ENCODE measurements around the gene ATP11A. TPM values are rescaled to one million over a fixed set of nuclear protein-coding genes. Genes with fewer than 3 reads are reported as not detected.

The ATP11A gene
- total RNA-seq, 1 experiment from 2014 or later, result 9.4 TPM

DNA sequence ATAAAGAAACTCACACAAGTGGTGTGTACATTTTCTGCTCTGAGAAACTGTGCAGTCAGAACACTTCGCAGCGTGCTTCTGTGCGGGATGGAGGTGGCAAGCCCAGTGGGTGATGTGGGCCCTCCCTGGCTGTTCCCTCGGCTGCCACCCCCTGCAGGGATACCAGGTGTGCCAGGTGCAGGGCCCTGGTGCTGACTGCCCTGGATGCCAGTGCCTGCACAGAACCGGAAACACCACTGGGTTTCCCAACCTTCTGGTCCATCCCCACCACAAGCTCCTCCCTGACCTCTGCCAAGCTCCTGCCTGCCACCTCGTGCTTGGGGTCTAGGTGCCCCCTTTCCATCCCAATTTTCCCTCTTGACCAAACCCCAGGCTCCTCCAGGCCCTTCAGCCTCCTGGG lies 197.3 kb downstream of the ATP11A start:
- ChIA-PET POLR2A (ENCODE audit: low non-redundant PET) (no interaction called here), CTCF (no interaction called here)
- no TSS peak for BruUV-seq (replicated peaks)

DNA sequence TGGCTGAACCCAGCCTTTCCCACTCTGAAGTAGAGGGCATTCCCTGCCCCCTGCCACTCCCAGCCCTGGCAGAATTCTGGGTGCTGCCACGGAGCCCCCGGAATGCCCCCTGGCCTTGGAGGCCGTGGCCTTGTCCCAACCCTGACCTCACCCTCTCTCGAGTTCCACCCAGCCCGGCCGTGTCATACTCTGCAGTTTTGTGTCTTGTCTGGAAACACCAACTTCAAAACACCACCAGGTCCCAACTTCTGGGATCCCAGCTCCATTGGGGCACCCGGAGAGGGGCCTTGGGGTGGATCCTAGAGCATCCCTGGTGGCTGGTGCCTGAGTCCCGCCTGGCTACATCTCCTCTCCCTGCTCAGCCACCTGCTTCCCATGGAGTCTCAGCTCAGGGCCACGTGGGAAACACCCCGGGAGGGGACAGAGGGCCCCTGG lies 197.7 kb downstream of the ATP11A start:
- TF ChIP-seq EZH2 (IDR thresholded peaks at IDR 0.05; ENCODE audit: borderline replicate concordance, low read depth, low read length, poor library complexity, severe bottlenecking), result no peak
- H3K4me1 ChIP-seq (ENCODE audit: insufficient read depth, low read length, poor library complexity, severe bottlenecking), result peaks cover 3% of the 10 kb centered on the region
- H3K9me3 ChIP-seq (ENCODE audit: low read depth, low read length, poor library complexity, severe bottlenecking), result no peaks in the 10 kb centered on the region
- CTCF ChIA-PET, result no interaction called here
- POLR2A ChIA-PET (ENCODE audit: low non-redundant PET), result no interaction called here
- H3K27me3 ChIP-seq (replicated peaks; ENCODE audit: insufficient read depth, low read depth, low read length, poor library complexity), result no peaks in the 10 kb centered on the region
- H3K4me3 ChIP-seq (ENCODE audit: low read depth, low read length, poor library complexity, severe bottlenecking), result no peak overlapping the region
- no peaks in the 10 kb centered on the region for H3K36me3 ChIP-seq (ENCODE audit: insufficient read depth, low read length, poor library complexity, severe bottlenecking)
- no peak overlapping the region for H3K27ac ChIP-seq (ENCODE audit: low read depth, low read length, poor library complexity, severe bottlenecking)
- intact Hi-C loops (cut with micrococcal nuclease; ENCODE audit: unreplicated experiment), result no loop called here
- no TSS peak for BruUV-seq (replicated peaks)
- no peak for DNase-seq (ENCODE audit: low spot score)

More for the DNA sequence above, 197.3 kb downstream of the ATP11A start:
- no peaks in the 10 kb centered on the region for H3K27me3 ChIP-seq (replicated peaks; ENCODE audit: insufficient read depth, low read depth, low read length, poor library complexity)
- H3K36me3 ChIP-seq (ENCODE audit: insufficient read depth, low read length, poor library complexity, severe bottlenecking), result no peaks in the 10 kb centered on the region
- no peaks in the 10 kb centered on the region for H3K9me3 ChIP-seq (ENCODE audit: low read depth, low read length, poor library complexity, severe bottlenecking)
- H3K4me3 ChIP-seq (ENCODE audit: low read depth, low read length, poor library complexity, severe bottlenecking), result no peak overlapping the region
- H3K4me1 ChIP-seq (ENCODE audit: insufficient read depth, low read length, poor library complexity, severe bottlenecking), result no peaks in the 10 kb centered on the region
- no peak for DNase-seq (ENCODE audit: low spot score)
- intact Hi-C loops (cut with micrococcal nuclease; ENCODE audit: unreplicated experiment), result no loop called here
- TF ChIP-seq EZH2 (IDR thresholded peaks at IDR 0.05; ENCODE audit: borderline replicate concordance, low read depth, low read length, poor library complexity, severe bottlenecking), result no peak
- TF ChIP-seq, protein P1, sequence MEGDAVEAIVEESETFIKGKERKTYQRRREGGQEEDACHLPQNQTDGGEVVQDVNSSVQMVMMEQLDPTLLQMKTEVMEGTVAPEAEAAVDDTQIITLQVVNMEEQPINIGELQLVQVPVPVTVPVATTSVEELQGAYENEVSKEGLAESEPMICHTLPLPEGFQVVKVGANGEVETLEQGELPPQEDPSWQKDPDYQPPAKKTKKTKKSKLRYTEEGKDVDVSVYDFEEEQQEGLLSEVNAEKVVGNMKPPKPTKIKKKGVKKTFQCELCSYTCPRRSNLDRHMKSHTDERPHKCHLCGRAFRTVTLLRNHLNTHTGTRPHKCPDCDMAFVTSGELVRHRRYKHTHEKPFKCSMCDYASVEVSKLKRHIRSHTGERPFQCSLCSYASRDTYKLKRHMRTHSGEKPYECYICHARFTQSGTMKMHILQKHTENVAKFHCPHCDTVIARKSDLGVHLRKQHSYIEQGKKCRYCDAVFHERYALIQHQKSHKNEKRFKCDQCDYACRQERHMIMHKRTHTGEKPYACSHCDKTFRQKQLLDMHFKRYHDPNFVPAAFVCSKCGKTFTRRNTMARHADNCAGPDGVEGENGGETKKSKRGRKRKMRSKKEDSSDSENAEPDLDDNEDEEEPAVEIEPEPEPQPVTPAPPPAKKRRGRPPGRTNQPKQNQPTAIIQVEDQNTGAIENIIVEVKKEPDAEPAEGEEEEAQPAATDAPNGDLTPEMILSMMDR (conservative IDR thresholded peaks at IDR 0.05; ENCODE audit: low read depth, low read length), result no peak
- H3K27ac ChIP-seq (ENCODE audit: low read depth, low read length, poor library complexity, severe bottlenecking), result no peak overlapping the region

DNA sequence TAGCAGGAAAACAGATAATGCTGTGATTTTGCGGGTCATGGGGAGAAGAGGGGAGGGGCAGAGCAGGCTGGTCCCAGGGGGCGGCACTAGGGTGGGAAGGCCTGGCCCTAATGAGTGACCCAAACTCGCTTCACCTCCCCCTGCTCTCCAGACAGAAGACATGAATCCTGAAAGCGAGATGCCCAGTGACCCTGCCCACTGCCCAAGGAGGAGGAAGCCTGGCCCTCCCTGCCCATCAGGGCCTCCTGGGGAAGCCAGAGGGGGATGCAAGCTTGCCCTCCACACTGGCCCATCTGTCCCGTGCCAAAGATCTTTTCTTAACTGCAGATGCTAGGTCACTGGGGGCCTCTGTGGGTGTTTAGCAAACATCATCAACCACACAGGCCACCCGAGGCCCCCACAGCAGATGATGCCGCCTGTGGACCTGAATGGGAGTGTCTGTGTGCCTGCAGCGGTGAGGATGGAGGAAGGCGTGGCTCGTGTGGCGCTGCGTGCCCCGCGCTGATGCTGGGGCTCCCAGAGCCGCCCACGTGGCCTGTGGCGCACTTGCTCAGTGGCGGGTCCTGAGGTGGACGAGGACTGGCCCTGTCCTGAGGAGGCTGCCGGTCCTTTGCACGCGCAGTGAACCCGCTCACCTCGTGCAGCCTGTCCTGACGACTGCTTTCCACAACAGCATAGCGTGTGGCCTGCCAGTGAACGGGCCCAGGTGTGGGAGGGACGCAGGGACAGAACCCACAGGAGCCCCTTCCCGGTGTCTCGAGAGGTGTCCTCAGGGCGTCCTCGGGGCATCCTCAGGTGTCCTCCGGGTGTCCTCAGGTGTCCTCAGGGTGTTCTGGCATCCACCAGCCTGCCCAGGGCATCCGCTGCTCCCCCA lies 198.6 kb downstream of the ATP11A start:
- Histone ChIP-seq H3K27ac (ENCODE audit: low read depth, low read length, poor library complexity, severe bottlenecking) (no peak overlapping the region), H3K27me3 (replicated peaks; ENCODE audit: insufficient read depth, low read depth, low read length, poor library complexity) (no peaks in the 10 kb centered on the region), H3K4me1 (ENCODE audit: insufficient read depth, low read length, poor library complexity, severe bottlenecking) (peaks cover 7% of the 10 kb centered on the region), H3K36me3 (ENCODE audit: insufficient read depth, low read length, poor library complexity, severe bottlenecking) (no peaks in the 10 kb centered on the region), H3K4me3 (ENCODE audit: low read depth, low read length, poor library complexity, severe bottlenecking) (no peak overlapping the region), H3K9me3 (ENCODE audit: low read depth, low read length, poor library complexity, severe bottlenecking) (no peaks in the 10 kb centered on the region)
- POLR2A ChIA-PET (ENCODE audit: low non-redundant PET), result no interaction called here
- TF ChIP-seq EZH2 (IDR thresholded peaks at IDR 0.05; ENCODE audit: borderline replicate concordance, low read depth, low read length, poor library complexity, severe bottlenecking), result no peak
- TF ChIP-seq, protein P1 (conservative IDR thresholded peaks at IDR 0.05; ENCODE audit: low read depth, low read length), result no peak
- BruUV-seq (replicated peaks), result no TSS peak
- intact Hi-C loops (cut with micrococcal nuclease; ENCODE audit: unreplicated experiment), result no loop called here
- CTCF ChIA-PET, result no interaction called here
- no peak for DNase-seq (ENCODE audit: low spot score)
